Activated CD4-positive, alpha-beta memory T cell treated with anti-CD3 and anti-CD28 coated beads, Interleukin-2, amount 10 ng/mL, durations not matched to agents 7 days and 5 days (primary cell): ENCODE measurements around the gene TEC. TPM values are rescaled to one million over a fixed set of nuclear protein-coding genes. Genes with fewer than 3 reads are reported as not detected.

Source experiments
- CTCF ChIA-PET: fragments of 350-600 bp; sonication (Branson Sonifier 250); formaldehyde crosslinking; loops from one replicate; lab custom pipeline; 2021; ENCODE audit warnings: antibody characterized with exemption, inconsistent platforms; lab: Charles Lee
- POLR2A ChIA-PET: fragments of 350-600 bp; sonication (Branson Sonifier 250); formaldehyde crosslinking; loops from one replicate; lab custom pipeline; 2021; ENCODE audit warnings: antibody characterized with exemption; lab: Charles Lee
- DNase-seq: peaks from one replicate; pipeline ENCODE4 v3.0.0-alpha.2; 2020
- H3K27ac Mint-ChIP-seq: one replicate; pipeline ENCODE4 v1.8.0; 2021; ENCODE audit warnings: mild to moderate bottlenecking, mixed read lengths
- H3K27me3 Mint-ChIP-seq: one replicate; pipeline ENCODE4 v1.8.0; 2021; ENCODE audit warnings: mixed read lengths
- H3K36me3 Mint-ChIP-seq: one replicate; pipeline ENCODE4 v1.8.0; 2021; ENCODE audit warnings: low read depth, mixed read lengths
- H3K4me1 Mint-ChIP-seq: one replicate; pipeline ENCODE4 v1.8.0; 2021; ENCODE audit warnings: mixed read lengths
- H3K4me3 Mint-ChIP-seq: one replicate; pipeline ENCODE4 v1.8.0; 2021; ENCODE audit warnings: mild to moderate bottlenecking, mixed read lengths
- H3K9me3 Mint-ChIP-seq: one replicate; pipeline ENCODE4 v1.8.0; 2021; ENCODE audit warnings: mixed read lengths
- total RNA-seq, 2 experiments: library from RNA; stranded (reverse); gene quantifications; one replicate each; pipeline ENCODE4 v1.2.3, GENCODE V29; 2021

The TEC gene
- total RNA-seq, 2 experiments from 2014 or later: 0.60 to 0.80 TPM

DNA sequence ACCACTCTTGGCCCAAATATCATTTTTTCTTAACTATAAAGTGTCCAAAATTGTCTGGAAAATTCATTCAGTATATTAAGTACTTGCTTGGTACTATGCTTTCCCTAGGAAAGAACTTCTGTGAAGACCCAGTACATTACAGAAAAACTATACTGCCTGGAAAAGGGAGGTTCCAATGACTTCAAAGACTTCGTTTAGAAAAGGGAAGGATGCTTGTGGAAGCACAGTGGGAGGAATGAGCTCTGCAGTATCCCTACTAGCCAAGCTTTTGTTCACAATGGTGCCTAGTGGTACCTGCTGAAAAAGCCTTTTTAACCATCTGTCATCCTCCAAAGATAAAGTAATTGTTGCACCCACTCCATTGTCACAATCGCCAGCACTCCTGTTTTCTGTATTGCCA lies 7.2 kb downstream of the TEC start:
- Mint-ChIP-seq H3K36me3 (no peaks in the 10 kb centered on the region), H3K4me1 (peaks cover 4% of the 10 kb centered on the region), H3K9me3 (no peaks in the 10 kb centered on the region), H3K27ac (no peak overlapping the region), H3K27me3 (no peaks in the 10 kb centered on the region), H3K4me3 (no peak overlapping the region)
- ChIA-PET POLR2A (no interaction called here), CTCF (no interaction called here)
- DNase-seq: no peak

DNA sequence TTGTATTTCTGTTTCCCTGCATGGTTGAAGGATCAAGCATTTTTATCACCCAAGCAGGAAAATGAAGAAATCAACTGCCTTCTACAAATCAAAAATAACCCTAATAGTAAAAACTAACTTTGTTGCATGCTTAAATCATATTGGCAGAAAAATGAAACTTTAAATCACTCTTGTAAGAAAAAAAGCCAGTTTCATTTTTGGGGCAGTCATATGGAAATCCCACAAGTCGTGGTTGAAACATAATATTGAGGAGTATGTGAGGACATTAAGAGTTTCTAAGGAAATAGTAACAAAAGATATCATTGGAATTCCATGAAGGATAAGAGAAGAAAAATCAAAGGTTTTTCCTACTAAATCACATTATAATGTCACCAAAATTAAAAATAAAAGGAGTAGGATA lies 8.4 kb downstream of the TEC start:
- H3K4me3 Mint-ChIP-seq: no peak overlapping the region
- no peak for DNase-seq

GRCh38 chr4:48259748-48260147 lies 9.9 kb downstream of the TEC start:
- H3K36me3 Mint-ChIP-seq: no peaks in the 10 kb centered on the region
- H3K27me3 Mint-ChIP-seq: no peaks in the 10 kb centered on the region
- H3K4me1 Mint-ChIP-seq: peaks cover 4% of the 10 kb centered on the region
- H3K9me3 Mint-ChIP-seq: no peaks in the 10 kb centered on the region
- CTCF ChIA-PET: interaction anchor here (1.7 kb wide), 1 partner anchor 16 kb away, joined by 4 read pairs; no protein-coding TSS in a partner anchor
- DNase-seq: no peak
- H3K27ac Mint-ChIP-seq: no peak overlapping the region
- no peak overlapping the region for H3K4me3 Mint-ChIP-seq
- POLR2A ChIA-PET: no interaction called here

More for the DNA sequence above, 8.4 kb downstream of the TEC start:
- H3K9me3 Mint-ChIP-seq: no peaks in the 10 kb centered on the region
- ChIA-PET POLR2A (no interaction called here), CTCF (no interaction called here)
- peaks cover 4% of the 10 kb centered on the region for H3K4me1 Mint-ChIP-seq
- H3K27ac Mint-ChIP-seq: no peak overlapping the region
- no peaks in the 10 kb centered on the region for H3K27me3 Mint-ChIP-seq
- H3K36me3 Mint-ChIP-seq: no peaks in the 10 kb centered on the region

- ChIA-PET CTCF (interaction anchor here (1.7 kb wide), 1 partner anchor 16 kb away, joined by 4 read pairs; no protein-coding TSS in a partner anchor), POLR2A (no interaction called here)
- Mint-ChIP-seq H3K27me3 (no peaks in the 10 kb centered on the region), H3K36me3 (no peaks in the 10 kb centered on the region), H3K4me1 (peaks cover 4% of the 10 kb centered on the region), H3K9me3 (no peaks in the 10 kb centered on the region), H3K27ac (no peak overlapping the region), H3K4me3 (no peak overlapping the region)
- DNase-seq: no peak
Measured at GRCh38 chr4:48258845-48259397, 10.7 kb downstream of the TEC start.

DNA sequence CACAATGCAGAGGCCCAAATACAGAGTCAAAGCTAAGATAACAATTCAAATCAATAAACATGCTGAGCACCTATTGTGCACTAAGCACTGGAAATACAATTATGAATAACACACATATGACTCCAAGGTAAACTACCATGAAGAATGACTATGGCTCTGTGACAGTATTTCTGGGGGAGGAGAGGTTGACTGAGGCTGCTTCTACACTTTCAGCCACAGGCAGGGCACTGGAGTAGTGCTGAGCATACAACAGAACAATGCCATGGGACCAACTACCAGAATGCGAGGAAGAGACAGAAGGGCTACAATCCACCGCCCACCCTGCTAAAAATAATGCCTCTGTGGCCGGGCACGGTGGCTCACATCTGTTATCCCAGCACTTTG lies 13.7 kb downstream of the TEC start:
- Mint-ChIP-seq H3K27ac (no peak overlapping the region), H3K4me1 (no peaks in the 10 kb centered on the region), H3K9me3 (no peaks in the 10 kb centered on the region), H3K4me3 (no peak overlapping the region), H3K27me3 (no peaks in the 10 kb centered on the region), H3K36me3 (no peaks in the 10 kb centered on the region)
- DNase-seq: no peak
- ChIA-PET POLR2A (no interaction called here), CTCF (no interaction called here)

DNA sequence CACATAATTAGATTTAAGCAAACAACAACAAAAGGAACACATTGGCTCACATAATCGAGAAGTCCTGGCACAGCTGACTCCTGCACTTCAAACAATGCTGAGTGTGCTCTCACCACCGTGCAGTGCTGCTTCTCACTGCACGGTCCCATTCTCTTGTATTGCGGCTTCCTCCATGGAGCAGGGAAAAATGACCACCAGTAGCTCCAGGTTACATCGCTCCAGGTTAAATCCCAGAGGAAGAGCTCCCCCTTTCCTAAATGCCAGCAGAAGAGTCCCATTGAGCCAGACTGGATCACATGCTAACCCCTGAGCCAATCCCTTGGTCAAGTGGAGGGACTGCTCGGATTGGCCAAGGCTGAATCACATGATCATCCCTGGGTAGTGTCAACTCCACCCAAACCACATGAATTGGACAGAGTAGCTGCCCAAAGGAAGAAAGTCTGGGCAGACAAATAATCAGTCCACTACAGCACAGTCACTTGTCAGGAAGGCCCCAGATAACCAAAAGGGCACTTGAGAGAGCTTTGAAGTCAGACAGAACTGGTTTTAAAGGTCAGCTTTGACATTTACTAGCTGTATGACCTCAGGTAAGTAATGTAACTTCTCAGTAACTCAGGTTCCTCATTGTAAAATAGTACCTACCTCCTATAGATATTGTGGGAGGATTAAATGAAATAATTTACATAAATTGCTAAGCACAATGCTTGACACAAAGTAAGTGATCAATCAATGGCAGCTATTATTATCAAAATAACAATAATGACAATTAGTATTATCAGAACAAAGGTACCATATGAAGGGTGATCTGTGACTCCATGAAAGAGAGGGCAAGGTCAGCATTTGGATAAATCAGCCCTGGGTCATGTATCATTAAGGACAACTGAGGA lies 14.3 kb downstream of the TEC start:
- CTCF ChIA-PET: no interaction called here
- no peaks in the 10 kb centered on the region for H3K36me3 Mint-ChIP-seq
- no peak overlapping the region for H3K4me3 Mint-ChIP-seq
- POLR2A ChIA-PET: no interaction called here
- no peak for DNase-seq
- H3K27me3 Mint-ChIP-seq: no peaks in the 10 kb centered on the region
- no peaks in the 10 kb centered on the region for H3K9me3 Mint-ChIP-seq
- H3K4me1 Mint-ChIP-seq: no peaks in the 10 kb centered on the region
- no peak overlapping the region for H3K27ac Mint-ChIP-seq

DNA sequence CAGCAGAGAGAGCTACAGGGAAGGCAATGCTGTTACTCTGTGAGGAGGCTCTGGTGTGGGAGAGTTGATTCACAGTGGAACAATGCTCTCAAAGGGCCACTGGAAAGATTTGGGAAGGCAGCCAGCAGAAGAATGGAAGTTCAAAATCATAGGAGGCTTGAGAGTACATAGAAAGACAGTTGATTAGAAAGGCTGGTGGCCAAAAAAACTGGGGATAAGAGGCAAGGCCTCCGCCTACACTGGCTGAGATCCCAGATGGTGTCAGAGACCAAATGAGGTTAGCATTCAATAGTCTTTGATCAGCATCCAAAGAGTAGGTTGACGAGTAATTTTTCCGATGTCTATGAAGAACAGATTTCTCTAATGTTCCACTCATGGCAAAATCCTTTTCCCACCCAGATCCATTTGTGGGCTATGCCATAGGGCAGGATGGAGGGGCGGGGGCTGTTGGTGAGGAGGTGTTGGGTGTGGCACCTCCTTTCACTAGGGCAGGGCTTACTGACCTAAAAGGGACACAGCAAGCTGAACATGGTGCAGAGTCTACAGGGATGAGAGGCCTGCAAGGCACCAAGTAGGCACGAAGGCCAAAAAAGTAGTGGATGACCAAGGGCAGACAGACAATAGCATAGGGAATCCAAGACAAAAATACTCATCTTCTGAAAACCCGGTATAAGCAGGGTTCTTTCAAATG lies 15.1 kb downstream of the TEC start:
- no peak overlapping the region for H3K27ac Mint-ChIP-seq
- H3K9me3 Mint-ChIP-seq: no peaks in the 10 kb centered on the region
- ChIA-PET CTCF (no interaction called here), POLR2A (no interaction called here)
- H3K27me3 Mint-ChIP-seq: no peaks in the 10 kb centered on the region
- no peaks in the 10 kb centered on the region for H3K36me3 Mint-ChIP-seq
- DNase-seq: no peak
- H3K4me1 Mint-ChIP-seq: no peaks in the 10 kb centered on the region
- H3K4me3 Mint-ChIP-seq: no peak overlapping the region

DNA sequence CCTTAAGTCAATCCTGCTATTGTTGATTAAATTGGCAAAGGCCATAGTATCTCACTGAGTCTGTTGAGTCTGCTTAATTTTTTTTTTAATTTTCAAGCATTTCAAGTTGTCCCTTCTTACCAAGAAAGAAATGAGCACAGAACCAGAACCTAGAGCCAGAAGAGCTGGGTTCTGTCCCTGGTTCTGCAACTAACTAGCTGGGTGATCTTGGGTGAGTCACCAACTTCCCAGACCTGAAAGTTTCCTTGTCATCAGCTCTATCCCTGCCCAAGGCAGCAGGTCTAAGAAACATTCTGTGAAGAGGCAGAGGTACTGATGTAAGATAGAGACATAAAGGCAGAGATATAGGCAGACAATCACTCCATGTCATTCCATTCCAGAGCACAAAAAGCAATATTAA lies 17.3 kb downstream of the TEC start:
- H3K27me3 Mint-ChIP-seq: no peaks in the 10 kb centered on the region
- no peak for DNase-seq
- CTCF ChIA-PET: no interaction called here
- no peaks in the 10 kb centered on the region for H3K36me3 Mint-ChIP-seq
- no peaks in the 10 kb centered on the region for H3K9me3 Mint-ChIP-seq
- no peak overlapping the region for H3K27ac Mint-ChIP-seq
- H3K4me3 Mint-ChIP-seq: no peak overlapping the region
- POLR2A ChIA-PET: no interaction called here
- no peaks in the 10 kb centered on the region for H3K4me1 Mint-ChIP-seq

DNA sequence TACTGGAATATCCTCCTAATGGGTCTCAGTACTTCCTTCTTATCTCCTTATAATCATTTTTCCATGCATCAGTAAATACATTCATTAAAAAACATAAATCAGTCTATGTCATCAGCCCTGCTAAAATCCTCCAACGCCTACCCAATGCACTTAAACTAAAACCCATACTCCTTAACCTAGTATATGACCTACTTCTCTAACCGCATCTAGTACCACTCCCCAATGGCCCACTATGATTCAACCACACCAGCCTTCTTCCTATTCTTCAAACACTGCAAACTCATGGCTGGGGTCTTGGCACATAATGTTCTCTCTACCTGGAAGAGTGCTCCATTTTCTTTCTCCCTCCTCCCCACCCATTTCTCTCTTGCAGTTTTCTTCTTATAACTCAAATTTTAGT lies 18.7 kb downstream of the TEC start:
- CTCF ChIA-PET: no interaction called here
- Mint-ChIP-seq H3K27me3 (no peaks in the 10 kb centered on the region), H3K27ac (no peak overlapping the region), H3K4me3 (no peak overlapping the region), H3K4me1 (no peaks in the 10 kb centered on the region), H3K36me3 (no peaks in the 10 kb centered on the region), H3K9me3 (no peaks in the 10 kb centered on the region)
- no peak for DNase-seq
- POLR2A ChIA-PET: no interaction called here

- no peaks in the 10 kb centered on the region for H3K36me3 Mint-ChIP-seq
- ChIA-PET POLR2A (no interaction called here), CTCF (interaction anchor here (0.9 kb wide), 1 partner anchor 25 kb away, joined by 3 read pairs; no protein-coding TSS in a partner anchor)
- no peaks in the 10 kb centered on the region for H3K4me1 Mint-ChIP-seq
- no peak for DNase-seq
- H3K4me3 Mint-ChIP-seq: no peak overlapping the region
- H3K9me3 Mint-ChIP-seq: no peaks in the 10 kb centered on the region
- no peak overlapping the region for H3K27ac Mint-ChIP-seq
- H3K27me3 Mint-ChIP-seq: no peaks in the 10 kb centered on the region
Measured at GRCh38 chr4:48250343-48250742, 19.3 kb downstream of the TEC start.

- Mint-ChIP-seq H3K4me3 (no peak overlapping the region), H3K27ac (no peak overlapping the region), H3K4me1 (no peaks in the 10 kb centered on the region), H3K36me3 (no peaks in the 10 kb centered on the region), H3K9me3 (no peaks in the 10 kb centered on the region), H3K27me3 (no peaks in the 10 kb centered on the region)
- DNase-seq: no peak
- ChIA-PET POLR2A (no interaction called here), CTCF (interaction anchor here (0.9 kb wide), 1 partner anchor 26 kb away, joined by 3 read pairs; no protein-coding TSS in a partner anchor)
Measured at GRCh38 chr4:48249378-48249777, 20.3 kb downstream of the TEC start.

DNA sequence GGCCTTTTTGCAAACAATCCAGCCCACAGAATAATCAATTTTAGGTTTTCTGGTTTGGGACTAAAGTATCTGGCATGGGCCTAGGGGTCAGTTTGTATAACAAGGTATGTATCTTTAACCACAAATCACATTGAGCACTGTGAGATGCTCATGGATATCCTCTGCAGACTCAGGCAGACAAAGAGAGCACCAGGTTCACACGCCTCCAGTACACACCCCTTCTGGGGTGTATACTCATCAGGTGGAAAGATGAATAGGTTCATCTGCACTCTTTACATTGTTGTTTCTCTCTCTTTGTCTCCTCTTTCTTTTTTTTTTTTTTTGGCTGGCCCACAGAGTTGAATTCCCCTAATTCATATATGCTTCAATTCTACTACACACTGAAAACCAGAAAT lies 21.1 kb downstream of the TEC start:
- Mint-ChIP-seq H3K27ac (no peak overlapping the region), H3K36me3 (no peaks in the 10 kb centered on the region), H3K4me3 (no peak overlapping the region), H3K27me3 (no peaks in the 10 kb centered on the region), H3K9me3 (no peaks in the 10 kb centered on the region), H3K4me1 (no peaks in the 10 kb centered on the region)
- CTCF ChIA-PET: no interaction called here
- POLR2A ChIA-PET: no interaction called here
- DNase-seq: no peak

GRCh38 chr4:48247878-48248558 lies 21.6 kb downstream of the TEC start:
- DNase-seq: no peak
- H3K9me3 Mint-ChIP-seq: no peaks in the 10 kb centered on the region

More at GRCh38 chr4:48247878-48248558, 21.6 kb downstream of the TEC start:
- no peaks in the 10 kb centered on the region for H3K27me3 Mint-ChIP-seq
- no peaks in the 10 kb centered on the region for H3K36me3 Mint-ChIP-seq
- H3K4me3 Mint-ChIP-seq: no peak overlapping the region
- ChIA-PET POLR2A (no interaction called here), CTCF (no interaction called here)
- H3K27ac Mint-ChIP-seq: no peak overlapping the region
- H3K4me1 Mint-ChIP-seq: no peaks in the 10 kb centered on the region
